ENCODE results near the gene IGFBP2.

- TF ChIP-seq, protein P1, sequence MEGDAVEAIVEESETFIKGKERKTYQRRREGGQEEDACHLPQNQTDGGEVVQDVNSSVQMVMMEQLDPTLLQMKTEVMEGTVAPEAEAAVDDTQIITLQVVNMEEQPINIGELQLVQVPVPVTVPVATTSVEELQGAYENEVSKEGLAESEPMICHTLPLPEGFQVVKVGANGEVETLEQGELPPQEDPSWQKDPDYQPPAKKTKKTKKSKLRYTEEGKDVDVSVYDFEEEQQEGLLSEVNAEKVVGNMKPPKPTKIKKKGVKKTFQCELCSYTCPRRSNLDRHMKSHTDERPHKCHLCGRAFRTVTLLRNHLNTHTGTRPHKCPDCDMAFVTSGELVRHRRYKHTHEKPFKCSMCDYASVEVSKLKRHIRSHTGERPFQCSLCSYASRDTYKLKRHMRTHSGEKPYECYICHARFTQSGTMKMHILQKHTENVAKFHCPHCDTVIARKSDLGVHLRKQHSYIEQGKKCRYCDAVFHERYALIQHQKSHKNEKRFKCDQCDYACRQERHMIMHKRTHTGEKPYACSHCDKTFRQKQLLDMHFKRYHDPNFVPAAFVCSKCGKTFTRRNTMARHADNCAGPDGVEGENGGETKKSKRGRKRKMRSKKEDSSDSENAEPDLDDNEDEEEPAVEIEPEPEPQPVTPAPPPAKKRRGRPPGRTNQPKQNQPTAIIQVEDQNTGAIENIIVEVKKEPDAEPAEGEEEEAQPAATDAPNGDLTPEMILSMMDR (IDR thresholded peaks at IDR 0.05): no peak
- TF ChIP-seq EZH2 (IDR thresholded peaks at IDR 0.05) (no peak), EZH2phosphoT487 (IDR thresholded peaks at IDR 0.05) (no peak)
Observed at GRCh38 chr2:216659276-216659675, 26.1 kb downstream of the IGFBP2 start.
